HG03342 (cell line): ENCODE results near the gene C12orf56.
"Not testable (repeated sequence)": the region's sequence is repeated elsewhere in the genome, so short reads cannot be mapped to it uniquely, and the experiment has no call there.

Source experiments
- ATAC-seq: cut with Tn5 transposase; IDR thresholded peaks from one replicate; pipeline ENCODE4 v1.9.1; 2021; ENCODE audit warnings: mild to moderate bottlenecking, moderate library complexity; ENCODE audit not compliant: unreplicated experiment

The C12orf56 gene

GRCh38 chr12:64387197-64387816 lies 3.3 kb downstream of the C12orf56 start:
- ATAC-seq: no peak

GRCh38 chr12:64385468-64385867 lies 5.1 kb downstream of the C12orf56 start:
- no peak for ATAC-seq

- no peak for ATAC-seq
Observed at GRCh38 chr12:64385019-64385418, 5.5 kb downstream of the C12orf56 start.

- ATAC-seq: no peak
Observed at GRCh38 chr12:64383675-64384074, 6.9 kb downstream of the C12orf56 start.

GRCh38 chr12:64362721-64363305 lies 27.7 kb downstream of the C12orf56 start:
- ATAC-seq: no peak

- ATAC-seq: not testable (repeated sequence)
Observed at GRCh38 chr12:64361173-64361572, 29.4 kb downstream of the C12orf56 start.

- not testable (repeated sequence) for ATAC-seq
Observed at GRCh38 chr12:64356209-64356608, 34.3 kb downstream of the C12orf56 start.

GRCh38 chr12:64352181-64352580 lies 38.4 kb downstream of the C12orf56 start:
- ATAC-seq: no peak

GRCh38 chr12:64351265-64351664 lies 39.3 kb downstream of the C12orf56 start:
- no peak for ATAC-seq

GRCh38 chr12:64347630-64348029 lies 42.9 kb downstream of the C12orf56 start:
- no peak for ATAC-seq

GRCh38 chr12:64344631-64345030 lies 45.9 kb downstream of the C12orf56 start:
- ATAC-seq: not testable (repeated sequence)

- not testable (repeated sequence) for ATAC-seq
Observed at GRCh38 chr12:64340546-64340945, 50.0 kb downstream of the C12orf56 start.

GRCh38 chr12:64335886-64336466 lies 54.6 kb downstream of the C12orf56 start:
- no peak for ATAC-seq

- ATAC-seq: no peak
Observed at GRCh38 chr12:64332938-64333337, 57.6 kb downstream of the C12orf56 start.

- ATAC-seq: no peak
Observed at GRCh38 chr12:64332296-64332695, 58.3 kb downstream of the C12orf56 start.

GRCh38 chr12:64329031-64329710 lies 61.4 kb downstream of the C12orf56 start:
- ATAC-seq: not testable (repeated sequence)

- ATAC-seq: no peak
Observed at GRCh38 chr12:64325055-64325454, 65.5 kb downstream of the C12orf56 start.

GRCh38 chr12:64323476-64324225 lies 66.9 kb downstream of the C12orf56 start:
- ATAC-seq: no peak

GRCh38 chr12:64323006-64323405 lies 67.6 kb downstream of the C12orf56 start:
- ATAC-seq: no peak

- no peak for ATAC-seq
Observed at GRCh38 chr12:64320611-64321010, 69.9 kb downstream of the C12orf56 start.
